IMR-90 (cell line): ENCODE measurements around the gene GGN. TPM values are rescaled to one million over a fixed set of nuclear protein-coding genes. Genes with fewer than 3 reads are reported as not detected.
A peak's percentile ranks its signal among the peaks of the same experiment; 100 is the strongest.

Source experiments
- ATAC-seq: fragments of 200-7000 bp; cut with Tn5 transposase; 2 replicates; pipeline ENCODE4 v1.9.1; 2020; ENCODE audit warnings: low read depth, mild to moderate bottlenecking, moderate library complexity
- BruUV-seq: library from RNA; stranded (reverse); fragments of 400-500 nt; replicated peaks from 2 replicates; lab custom pipeline; 2021; lab: Mats Ljungman, UMichigan
- CTCF ChIA-PET: fragments of 300-600 bp; formaldehyde crosslinking; extraction: SDS; loops from one replicate; lab custom pipeline; 2021; ENCODE audit warnings: antibody characterized with exemption; lab: Yijun Ruan, JAX
- POLR2A ChIA-PET: fragments of 300-600 bp; sonication (Branson Sonifier 250); formaldehyde crosslinking; loops from one replicate; lab custom pipeline; 2022; ENCODE audit warnings: antibody characterized with exemption; ENCODE audit not compliant: unreplicated experiment; lab: Charles Lee
- DNase-seq: peaks from one replicate; pipeline ENCODE4 v3.0.0; 2013
- H2AFZ ChIP-seq: replicated peaks from 2 replicates; pipeline ENCODE3; 2013; ENCODE audit warnings: low read length, mild to moderate bottlenecking; ENCODE audit not compliant: poor library complexity
- H2AK5ac ChIP-seq: 2 replicates; pipeline ENCODE4 v1.6.1; 2013; ENCODE audit warnings: low read depth, low read length, inconsistent platforms
- H2AK9ac ChIP-seq: replicated peaks from 2 replicates; pipeline ENCODE3; 2013; ENCODE audit warnings: mild to moderate bottlenecking, low read depth, low read length, moderate library complexity; ENCODE audit not compliant: poor library complexity
- H2BK120ac ChIP-seq: 2 replicates; pipeline ENCODE4 v1.6.1; 2013; ENCODE audit warnings: low read depth, low read length, inconsistent platforms
- H2BK15ac ChIP-seq: 3 replicates; pipeline ENCODE4 v1.6.1; 2013; ENCODE audit warnings: low read depth, low read length, inconsistent platforms
- H2BK20ac ChIP-seq: 2 replicates; pipeline ENCODE4 v1.6.1; 2013; ENCODE audit warnings: low read depth, mild to moderate bottlenecking, inconsistent platforms, low read length, moderate library complexity
- H2BK5ac ChIP-seq: 2 replicates; pipeline ENCODE4 v1.6.1; 2013; ENCODE audit warnings: mild to moderate bottlenecking, low read depth, low read length, inconsistent platforms; ENCODE audit not compliant: poor library complexity, severe bottlenecking
- H3K14ac ChIP-seq: replicated peaks from 2 replicates; pipeline ENCODE4 v1.6.1; 2013; ENCODE audit warnings: low read depth, low read length, inconsistent platforms
- H3K18ac ChIP-seq: 2 replicates; pipeline ENCODE4 v1.6.1; 2013; ENCODE audit warnings: low read depth, low read length, control low read depth
- H3K23ac ChIP-seq: 2 replicates; pipeline ENCODE4 v1.6.1; 2013; ENCODE audit warnings: low read depth, low read length, inconsistent platforms
- H3K27ac ChIP-seq: 2 replicates; pipeline ENCODE4 v1.5.1; 2013; ENCODE audit warnings: mild to moderate bottlenecking, control low read depth, low read length; ENCODE audit not compliant: insufficient read depth
- H3K27me3 ChIP-seq: 2 replicates; pipeline ENCODE4 v1.6.1; 2013; ENCODE audit warnings: low read length; ENCODE audit not compliant: control insufficient read depth, insufficient read depth
- H3K36me3 ChIP-seq: 2 replicates; pipeline ENCODE4 v1.6.1; 2013; ENCODE audit warnings: low read length, mixed read lengths; ENCODE audit not compliant: control insufficient read depth, insufficient read depth
- H3K4ac ChIP-seq: 2 replicates; pipeline ENCODE4 v1.6.1; 2013; ENCODE audit warnings: low read depth, low read length, inconsistent platforms
- H3K4me1 ChIP-seq: 2 replicates; pipeline ENCODE4 v1.6.1; 2013; ENCODE audit warnings: low read length, mixed read lengths; ENCODE audit not compliant: control insufficient read depth, insufficient read depth
- H3K4me2 ChIP-seq: 2 replicates; pipeline ENCODE4 v1.6.1; 2013; ENCODE audit warnings: low read depth, mild to moderate bottlenecking, control low read depth, low read length, moderate library complexity
- H3K4me3 ChIP-seq: 2 replicates; pipeline ENCODE4 v1.5.1; 2013; ENCODE audit warnings: low read depth, mild to moderate bottlenecking, control low read depth, low read length, moderate library complexity; ENCODE audit not compliant: insufficient read depth
- H3K56ac ChIP-seq: 2 replicates; pipeline ENCODE4 v1.6.1; 2013; ENCODE audit warnings: low read length, inconsistent platforms; ENCODE audit not compliant: insufficient read depth; ENCODE audit errors: extremely low read depth
- H3K79me1 ChIP-seq, 2 experiments: 2 replicates each; pipeline ENCODE4 v1.6.1; 2013; ENCODE audit warnings: low read length in 2 of 2, inconsistent platforms in 1 of 2, low read depth in 1 of 2
- H3K9ac ChIP-seq: 2 replicates; pipeline ENCODE4 v1.6.1; 2013; ENCODE audit warnings: low read depth, low read length, control low read depth
- H3K9me1 ChIP-seq: 2 replicates; pipeline ENCODE4 v1.6.1; 2013; ENCODE audit warnings: low read length, inconsistent platforms; ENCODE audit not compliant: insufficient read depth
- H3K9me3 ChIP-seq: 2 replicates; pipeline ENCODE4 v1.6.1; 2013; ENCODE audit warnings: low read length; ENCODE audit not compliant: control insufficient read depth, insufficient read depth
- H4K20me1 ChIP-seq: 2 replicates; pipeline ENCODE4 v1.6.1; 2013; ENCODE audit warnings: low read length, inconsistent platforms; ENCODE audit not compliant: insufficient read depth
- H4K5ac ChIP-seq: 2 replicates; pipeline ENCODE4 v1.6.1; 2013; ENCODE audit warnings: mild to moderate bottlenecking, low read depth, low read length, control low read depth
- H4K8ac ChIP-seq, 2 experiments: 2 replicates each; pipeline ENCODE4 v1.6.1; 2013; ENCODE audit warnings: low read depth in 2 of 2, low read length in 2 of 2, control low read depth in 1 of 2, inconsistent platforms in 1 of 2
- H4K91ac ChIP-seq: 2 replicates; pipeline ENCODE4 v1.6.1; 2013; ENCODE audit warnings: low read depth, low read length, inconsistent platforms; ENCODE audit not compliant: insufficient read depth
- BHLHE40 ChIP-seq: fragments of 150-350 bp; IDR thresholded peaks from 2 replicates; pipeline ENCODE4 v1.6.1; 2016; ENCODE audit warnings: mild to moderate bottlenecking, low read depth, low read length
- NFE2L2 ChIP-seq: fragments of 150-350 bp; IDR thresholded peaks from 2 replicates; pipeline ENCODE4 v1.6.1; 2016; ENCODE audit warnings: low read depth, mild to moderate bottlenecking, low read length
- POLR2A ChIP-seq: IDR thresholded peaks from 2 replicates; pipeline ENCODE4 v1.6.1; 2012; ENCODE audit warnings: mild to moderate bottlenecking, low read depth, low read length
- WGBS, 2 experiments: methylation state at CpG; one replicate each; pipeline versions ENCODE4 v1.1.5 to v1.1.7; 2013; ENCODE audit warnings: missing lambda C conversion rate in 2 of 2; ENCODE audit not compliant: insufficient read length in 1 of 2; ENCODE audit errors: extremely low coverage in 2 of 2; 5-methylcytosine and 5-hydroxymethylcytosine counted together
- dilution Hi-C: fragments of 300-500 bp; cut with HindIII; formaldehyde crosslinking; loops from one replicate; pipeline ENCODE4 v1.14.3; 2018; ENCODE audit warnings: low sequenced_read_pairs; ENCODE audit not compliant: unreplicated experiment
- in situ Hi-C: fragments of 300-500 bp; cut with MboI; formaldehyde crosslinking; loops from 3 replicates; pipeline ENCODE4 v1.14.3; 2019; ENCODE audit warnings: low sequenced_read_pairs, inconsistent platforms, mixed read lengths
- intact Hi-C: fragments of 100-400 bp; cut with micrococcal nuclease; formaldehyde crosslinking; loops from 2 replicates; pipeline ENCODE4 v1.10.0; 2022
- polyA plus RNA-seq, 3 experiments: library from polyadenylated mRNA; depleted of rRNA; stranded (reverse); fragments of >200 nt; gene quantifications; 2 replicates each; pipeline ENCODE4 v1.2.3, GENCODE V29; 2012; ENCODE audit warnings: low replicate concordance in 1 of 3
- total RNA-seq: library from RNA; depleted of rRNA; stranded (reverse); fragments of >200 nt; gene quantifications from 2 replicates; pipeline ENCODE4 v1.2.3, GENCODE V29; 2012

Gene GGN
- total and polyA plus RNA-seq, 2 of the 4 experiments (the other 2 are of a cell fraction), result under 0.01 to 0.65 TPM

GRCh38 chr19:38389957-38390924, 2.4 kb upstream of the GGN start:
- Histone ChIP-seq H3K9me3 (no peaks in the 10 kb centered on the region), H3K9me1 (peaks cover 7% of the 10 kb centered on the region), H2AK5ac (peak overlapping the region; percentile 100), H3K36me3 (peaks cover 16% of the 10 kb centered on the region), H3K18ac (peak overlapping the region; percentile 43; the same call in 1 of the 2 replicates), H3K23ac (peak overlapping the region; percentile 89), H3K79me1 (peaks cover 11 to 36% of the 10 kb centered on the region in 2 experiments; a peak in 3 of 4 replicates), H4K20me1 (peaks cover 8% of the 10 kb centered on the region), H4K8ac (peak overlapping the region; percentile 83 to 96), H2AK9ac (peak overlapping the region; percentile 98), H3K27ac (peak overlapping the region; percentile 73), H2BK120ac (peak overlapping the region; percentile 89), H3K4me1 (peaks cover 4% of the 10 kb centered on the region), H2BK20ac (peak overlapping the region; percentile 92), H2BK5ac (peak overlapping the region; percentile 54), H4K91ac (peak overlapping the region; percentile 96), H2BK15ac (peak overlapping the region; percentile 93), H3K9ac (peak overlapping the region; percentile 49), H3K4me3 (peak overlapping the region; percentile 67), H3K14ac (peak overlapping the region; percentile 95), H3K4me2 (peak overlapping the region; percentile 70), H4K5ac (peak overlapping the region; percentile 82), H3K56ac (no peak overlapping the region), H3K4ac (peak overlapping the region; percentile 97), H3K27me3 (no peaks in the 10 kb centered on the region), H2AFZ (peak overlapping the region; percentile 61)
- in situ Hi-C loops, result no loop called here
- intact Hi-C loops, result loop anchor here (2.0 to 5.0 kb wide), 2 partner anchors 15 to 158 kb away; partner anchors contain the start of gene PSMD8
- dilution Hi-C loops, result no loop called here
- DNase-seq, result no peak
- TF ChIP-seq POLR2A, result no peak
- no peak for TF ChIP-seq NFE2L2
- TF ChIP-seq BHLHE40, result no peak
- no TSS peak for BruUV-seq
- ChIA-PET CTCF (interaction anchor here (0.7 to 1.0 kb wide), 2 partner anchors 13 to 30 kb away, joined by 4 to 5 read pairs; partner anchors contain the start of gene FAM98C), POLR2A (interaction anchor here (0.5 to 1.5 kb wide), 5 partner anchors 13 to 946 kb away, joined by 3 to 6 read pairs (median 3); partner anchors contain the start of gene FAM98C)
- 39% methylated on average over 8 of the region's 22 CpGs; no CpG with 5 or more reads in 1 of the 2 experiments for WGBS, 2 experiments
- no peak for ATAC-seq
